ENCODE measurements around the gene BCOR.

DNA sequence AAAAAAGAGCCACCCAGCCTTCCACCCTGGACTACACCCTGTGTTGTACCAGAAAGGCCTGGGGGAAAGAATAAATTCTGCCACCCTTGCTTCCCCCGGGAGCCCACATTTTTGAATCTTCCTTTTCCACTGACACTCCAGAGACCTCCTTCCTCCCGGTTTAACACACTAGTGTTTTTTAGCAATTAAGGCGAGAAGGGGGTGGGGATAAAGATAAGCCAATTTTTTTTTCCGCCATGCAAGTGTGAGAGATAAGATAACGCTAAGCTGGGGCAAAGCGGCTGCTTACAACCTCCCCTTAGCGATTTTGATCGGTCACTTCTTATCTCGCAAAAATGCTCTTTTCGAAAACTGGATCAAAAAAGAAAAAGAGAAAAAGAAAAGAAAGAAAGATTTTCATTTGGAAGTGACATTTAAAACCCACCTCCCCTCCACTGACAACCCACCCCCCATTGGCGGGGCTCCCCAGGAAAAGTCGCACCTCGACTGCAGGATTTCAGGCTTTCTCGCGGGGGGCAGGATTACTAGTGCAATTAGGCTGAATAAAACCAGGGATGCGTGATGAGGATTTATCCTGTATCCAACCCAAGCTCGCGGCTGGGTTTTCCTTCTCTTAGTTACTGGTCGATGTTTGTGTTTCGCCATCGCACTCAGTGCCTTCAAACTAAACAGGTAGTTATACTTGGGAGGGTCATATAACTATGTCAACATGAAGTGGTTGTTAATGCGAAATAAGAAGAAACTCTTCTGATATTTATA is 6.0 kb upstream of the BCOR start:
- TF ChIP-seq, protein P1, sequence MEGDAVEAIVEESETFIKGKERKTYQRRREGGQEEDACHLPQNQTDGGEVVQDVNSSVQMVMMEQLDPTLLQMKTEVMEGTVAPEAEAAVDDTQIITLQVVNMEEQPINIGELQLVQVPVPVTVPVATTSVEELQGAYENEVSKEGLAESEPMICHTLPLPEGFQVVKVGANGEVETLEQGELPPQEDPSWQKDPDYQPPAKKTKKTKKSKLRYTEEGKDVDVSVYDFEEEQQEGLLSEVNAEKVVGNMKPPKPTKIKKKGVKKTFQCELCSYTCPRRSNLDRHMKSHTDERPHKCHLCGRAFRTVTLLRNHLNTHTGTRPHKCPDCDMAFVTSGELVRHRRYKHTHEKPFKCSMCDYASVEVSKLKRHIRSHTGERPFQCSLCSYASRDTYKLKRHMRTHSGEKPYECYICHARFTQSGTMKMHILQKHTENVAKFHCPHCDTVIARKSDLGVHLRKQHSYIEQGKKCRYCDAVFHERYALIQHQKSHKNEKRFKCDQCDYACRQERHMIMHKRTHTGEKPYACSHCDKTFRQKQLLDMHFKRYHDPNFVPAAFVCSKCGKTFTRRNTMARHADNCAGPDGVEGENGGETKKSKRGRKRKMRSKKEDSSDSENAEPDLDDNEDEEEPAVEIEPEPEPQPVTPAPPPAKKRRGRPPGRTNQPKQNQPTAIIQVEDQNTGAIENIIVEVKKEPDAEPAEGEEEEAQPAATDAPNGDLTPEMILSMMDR (IDR thresholded peaks at IDR 0.05): no peak
- no peak for TF ChIP-seq POLR2A (IDR thresholded peaks at IDR 0.05)
